ENCODE data around the gene PRKCD.

GRCh38 chr3:53113293-53114010 lies 47.6 kb upstream of the PRKCD start:
- no peak for TF ChIP-seq EZH2 (IDR thresholded peaks at IDR 0.05)
- TF ChIP-seq POLR2AphosphoS5 (IDR thresholded peaks at IDR 0.05; ENCODE audit: borderline replicate concordance, low read depth, low read length) = no peak

Data from SK-N-MC (cell line).